ENCODE data around the gene CLIC4.
"Not testable (repeated sequence)": the region's sequence is repeated elsewhere in the genome, so short reads cannot be mapped to it uniquely, and the experiment has no call there.

CLIC4 gene

DNA sequence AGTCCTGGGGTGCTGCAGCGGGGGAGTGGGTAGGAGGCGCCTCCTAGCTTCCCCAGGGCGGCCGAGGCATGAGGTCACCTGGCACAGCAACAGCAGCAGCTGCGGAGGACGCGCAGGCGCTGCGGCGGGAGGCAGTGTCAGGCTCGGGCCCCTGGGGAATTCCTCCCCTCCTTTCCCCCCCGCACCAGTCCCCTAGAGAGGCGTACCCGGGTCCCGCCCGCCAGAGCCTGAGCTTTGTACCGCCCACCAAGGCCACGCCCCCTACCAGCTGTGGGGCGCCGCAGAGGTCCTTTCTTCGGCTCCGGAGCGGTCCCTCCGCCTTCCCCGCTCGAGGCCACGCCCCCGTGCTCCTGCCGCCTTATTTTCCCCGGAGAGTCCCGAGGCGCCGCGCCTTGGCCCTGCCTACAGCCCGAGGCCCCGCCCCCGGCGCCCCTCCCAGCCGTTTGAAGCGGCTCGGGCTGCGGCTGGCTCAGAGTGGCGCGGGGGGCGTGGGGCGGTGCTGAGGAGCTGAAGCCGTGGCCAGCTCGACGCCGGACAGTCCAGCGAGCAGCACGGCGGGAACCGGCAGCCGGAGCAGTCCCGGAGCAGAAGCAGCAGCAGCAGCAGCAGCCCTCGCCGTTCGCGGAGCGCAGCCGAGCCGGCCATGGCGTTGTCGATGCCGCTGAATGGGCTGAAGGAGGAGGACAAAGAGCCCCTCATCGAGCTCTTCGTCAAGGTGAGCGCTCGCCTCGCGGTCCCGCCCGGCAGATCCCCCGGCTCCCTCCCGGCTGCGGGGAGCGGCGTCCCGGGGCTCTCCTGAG lies at the start of gene CLIC4:
Gene CLIC4, plus strand, starts transcription at position 537 of the 800 bp plus-strand sequence. Its CDS starts 107 bp downstream, at position 644.
- peak; percentile 99 for DNase-seq (ENCODE audit: low read depth in 1 of 2, low spot score in 1 of 2)

DNA sequence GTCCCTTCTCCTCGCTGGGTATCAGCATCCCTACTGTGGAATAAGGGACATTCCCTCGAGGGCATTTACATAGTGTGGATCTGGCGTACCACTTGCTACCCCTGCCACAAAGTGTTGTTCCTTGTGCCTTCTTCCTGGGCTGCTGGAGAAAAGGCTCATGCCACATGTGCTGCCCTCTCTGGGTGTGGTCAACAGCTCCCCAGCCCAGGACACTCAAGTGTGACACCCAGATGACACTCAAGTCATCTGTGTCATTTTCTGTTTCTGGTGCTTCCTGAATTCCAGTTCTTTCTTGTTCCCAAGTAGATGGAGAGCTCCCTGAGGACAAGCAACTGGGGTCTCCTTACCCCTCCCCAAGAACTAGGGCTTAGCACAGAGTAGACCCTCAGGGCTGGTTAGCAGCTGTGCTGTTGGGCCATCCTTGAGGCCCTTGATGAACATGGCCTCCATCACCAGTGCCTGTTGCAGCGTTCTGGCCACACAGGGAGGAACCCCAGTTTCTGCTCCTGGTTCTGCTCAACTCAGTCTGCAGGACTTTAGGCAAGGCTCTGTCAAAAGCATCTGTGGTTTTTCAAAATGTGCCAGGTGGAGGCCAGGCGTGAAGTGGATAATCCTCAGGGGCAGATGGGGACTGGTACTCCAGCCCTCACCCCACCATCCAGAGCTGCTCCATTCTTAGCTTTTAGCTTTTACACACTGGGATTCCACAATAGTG lies 49.0 kb upstream of the CLIC4 start:
- DNase-seq (ENCODE audit: low read depth in 1 of 2, low spot score in 1 of 2): no peak

DNA sequence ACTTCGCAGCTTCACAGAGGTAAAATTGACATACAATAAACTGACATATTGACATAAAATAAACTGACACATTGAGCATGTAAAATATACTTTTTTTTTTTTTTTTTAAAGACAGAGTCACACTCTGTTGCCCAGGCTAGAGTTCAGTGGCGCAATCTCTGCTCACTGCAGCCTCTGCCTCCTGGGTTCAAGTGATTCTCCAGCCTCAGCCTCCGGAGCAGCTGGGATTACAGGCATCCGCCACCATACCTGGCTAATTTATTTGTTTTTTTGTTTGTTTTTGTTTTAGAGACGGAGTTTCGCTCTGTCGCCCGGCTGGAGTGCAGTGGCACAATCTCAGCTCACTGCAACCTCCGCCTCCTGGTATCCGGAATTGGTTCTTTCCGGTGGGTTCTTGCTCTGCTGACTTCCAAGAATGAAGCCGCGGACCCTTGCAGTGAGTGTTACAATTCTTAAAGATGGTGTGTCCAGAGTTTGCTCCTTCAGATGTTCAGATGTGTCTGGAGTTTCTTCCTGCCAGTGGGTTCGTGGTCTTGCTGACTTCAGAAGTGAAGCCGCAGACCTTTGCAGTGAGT lies 48.4 kb upstream of the CLIC4 start:
- no peak for DNase-seq (ENCODE audit: low read depth in 1 of 2, low spot score in 1 of 2)

DNA sequence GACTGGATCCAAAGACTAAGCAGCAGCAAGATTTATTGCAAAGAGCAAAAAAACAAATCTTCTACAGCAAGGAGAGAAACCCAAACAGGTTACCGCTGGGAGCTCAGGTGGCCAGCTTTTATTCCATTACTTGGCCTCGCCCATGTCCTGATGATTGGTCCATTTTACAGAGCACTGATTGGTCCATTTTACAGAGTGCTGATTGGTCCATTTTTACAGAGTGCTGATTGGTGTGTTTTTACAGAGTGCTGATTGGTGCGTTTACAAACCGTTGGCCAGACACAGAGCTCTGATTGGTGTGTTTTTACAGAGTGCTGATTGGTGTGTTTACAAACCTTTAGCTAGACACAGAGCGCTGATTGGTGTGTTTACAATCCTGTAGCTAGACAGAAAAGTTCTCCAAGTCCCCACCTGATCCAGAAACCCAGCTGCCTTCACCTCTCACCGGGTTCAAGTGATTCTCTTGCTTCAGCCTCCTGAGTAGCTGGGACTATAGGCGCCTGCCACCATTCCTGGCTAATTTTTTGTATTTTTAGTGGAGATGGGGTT lies 47.7 kb upstream of the CLIC4 start:
- not testable (repeated sequence) for DNase-seq (ENCODE audit: low read depth in 1 of 2, low spot score in 1 of 2)

DNA sequence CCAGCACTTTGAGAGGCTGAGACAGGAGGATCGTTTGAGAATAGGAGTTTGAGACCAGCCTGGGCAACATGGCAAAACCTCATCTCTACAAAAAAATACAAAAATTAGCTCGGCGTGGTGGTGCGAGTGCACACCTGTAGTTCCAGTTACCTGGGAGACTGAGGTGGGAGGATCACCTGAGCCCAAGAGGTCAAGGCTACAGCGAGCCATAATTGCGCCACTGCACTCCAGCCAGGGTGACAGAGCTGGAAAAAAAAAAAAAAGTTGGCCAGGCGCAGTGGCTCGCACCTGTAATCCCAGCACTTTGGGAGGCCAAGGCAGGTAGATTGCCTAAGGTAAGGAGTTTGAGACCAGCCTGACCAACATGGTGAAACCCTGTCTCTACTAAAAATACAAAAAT lies 46.9 kb upstream of the CLIC4 start:
- not testable (repeated sequence) for DNase-seq (ENCODE audit: low read depth in 1 of 2, low spot score in 1 of 2)

DNA sequence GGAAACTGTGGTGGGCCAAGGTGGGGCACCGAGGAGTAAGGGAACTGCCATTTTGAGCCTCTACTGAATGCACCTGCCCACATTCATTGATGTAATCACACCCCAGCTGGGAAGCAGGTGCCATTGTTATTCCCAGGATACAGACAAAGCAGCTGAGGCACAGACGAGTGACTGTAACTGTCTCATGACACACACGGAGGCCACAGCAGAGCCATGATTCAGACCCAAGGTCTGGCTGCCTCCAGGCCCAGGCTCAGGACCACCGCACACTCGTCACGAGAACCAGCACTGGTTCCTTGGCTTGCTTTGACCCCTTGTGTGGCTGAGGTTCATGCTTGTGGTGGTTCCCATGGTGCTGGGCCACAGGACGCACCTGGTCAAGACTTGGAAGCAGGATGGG lies 45.6 kb upstream of the CLIC4 start:
- DNase-seq (ENCODE audit: low read depth in 1 of 2, low spot score in 1 of 2): no peak

DNA sequence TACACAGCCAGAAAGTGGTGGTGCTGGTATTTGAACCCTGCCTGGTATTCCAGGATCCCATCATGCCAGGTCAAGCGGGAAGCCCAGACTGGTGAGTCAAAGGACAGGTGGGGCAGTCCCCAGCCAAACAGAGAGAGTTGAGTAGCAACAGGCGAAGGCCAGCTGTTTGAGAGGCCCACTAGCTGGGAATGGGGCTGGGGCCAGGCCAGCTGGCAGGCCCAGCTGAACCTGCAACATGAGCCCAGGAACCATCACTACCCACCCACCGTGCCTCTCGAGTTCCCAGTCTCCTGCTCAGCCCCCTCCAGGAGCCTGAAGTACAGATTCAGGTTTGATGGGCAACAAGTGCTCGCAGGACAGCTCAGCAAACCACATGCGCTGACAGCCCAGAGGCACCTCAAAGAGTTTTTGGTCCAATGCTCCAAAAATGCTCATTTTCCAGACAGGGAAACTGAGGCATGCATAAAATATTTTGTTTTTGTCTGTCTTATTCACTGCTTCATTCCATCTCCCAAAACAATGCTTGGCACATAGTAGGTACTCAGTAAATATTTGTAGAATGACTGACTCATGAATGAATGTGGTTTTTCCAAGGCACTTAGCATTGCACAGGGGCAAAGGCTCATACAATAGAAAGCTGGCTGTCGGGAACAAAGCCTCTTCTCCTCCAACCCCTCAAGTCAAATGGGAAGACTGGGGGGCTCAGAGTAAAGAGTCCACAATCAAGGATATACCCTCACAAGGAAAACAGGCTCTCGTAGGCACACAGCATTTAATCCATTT lies 42.5 kb upstream of the CLIC4 start:
- DNase-seq (ENCODE audit: low read depth in 1 of 2, low spot score in 1 of 2): no peak

DNA sequence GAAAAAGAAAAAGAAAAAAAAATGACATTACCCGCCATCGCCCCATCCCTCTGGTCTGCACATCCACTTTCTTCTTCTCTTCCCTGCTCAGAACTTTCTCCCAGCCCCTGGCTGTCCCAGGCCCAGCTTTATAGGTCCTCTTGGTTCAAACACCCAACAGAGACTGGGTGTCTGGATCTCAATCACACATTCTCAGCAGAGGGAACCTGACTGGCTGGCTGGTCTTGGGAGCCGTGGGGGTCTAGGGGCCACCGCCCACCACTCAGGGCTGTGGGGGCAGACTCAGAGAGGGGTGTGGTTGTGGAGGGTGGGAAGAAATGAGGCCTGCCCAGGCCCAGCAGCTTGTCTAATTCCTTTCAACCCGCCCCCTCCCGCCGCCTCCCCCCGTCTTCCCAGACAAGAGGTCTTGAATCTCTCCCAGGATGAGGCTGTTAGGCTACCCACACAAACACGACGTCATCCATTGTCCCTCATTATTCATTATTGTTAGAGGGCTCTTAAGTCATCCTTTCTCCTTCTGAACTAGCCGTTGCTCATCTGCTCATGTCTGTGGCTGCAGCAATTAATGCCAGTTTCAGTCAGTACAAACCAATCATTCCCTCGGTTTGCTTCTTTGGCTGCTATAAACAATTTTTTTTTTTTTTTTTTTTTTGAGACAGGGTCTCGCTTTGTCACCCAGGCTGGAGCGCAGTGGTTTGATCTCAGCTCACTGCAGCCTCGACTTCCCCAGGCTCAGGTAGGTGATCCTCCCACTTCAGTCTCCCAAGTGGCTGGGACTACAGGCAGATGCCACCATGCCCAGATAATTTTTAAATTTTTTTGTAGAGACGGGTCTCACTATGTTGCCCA lies 40.6 kb upstream of the CLIC4 start:
- DNase-seq (ENCODE audit: low read depth in 1 of 2, low spot score in 1 of 2): no peak

DNA sequence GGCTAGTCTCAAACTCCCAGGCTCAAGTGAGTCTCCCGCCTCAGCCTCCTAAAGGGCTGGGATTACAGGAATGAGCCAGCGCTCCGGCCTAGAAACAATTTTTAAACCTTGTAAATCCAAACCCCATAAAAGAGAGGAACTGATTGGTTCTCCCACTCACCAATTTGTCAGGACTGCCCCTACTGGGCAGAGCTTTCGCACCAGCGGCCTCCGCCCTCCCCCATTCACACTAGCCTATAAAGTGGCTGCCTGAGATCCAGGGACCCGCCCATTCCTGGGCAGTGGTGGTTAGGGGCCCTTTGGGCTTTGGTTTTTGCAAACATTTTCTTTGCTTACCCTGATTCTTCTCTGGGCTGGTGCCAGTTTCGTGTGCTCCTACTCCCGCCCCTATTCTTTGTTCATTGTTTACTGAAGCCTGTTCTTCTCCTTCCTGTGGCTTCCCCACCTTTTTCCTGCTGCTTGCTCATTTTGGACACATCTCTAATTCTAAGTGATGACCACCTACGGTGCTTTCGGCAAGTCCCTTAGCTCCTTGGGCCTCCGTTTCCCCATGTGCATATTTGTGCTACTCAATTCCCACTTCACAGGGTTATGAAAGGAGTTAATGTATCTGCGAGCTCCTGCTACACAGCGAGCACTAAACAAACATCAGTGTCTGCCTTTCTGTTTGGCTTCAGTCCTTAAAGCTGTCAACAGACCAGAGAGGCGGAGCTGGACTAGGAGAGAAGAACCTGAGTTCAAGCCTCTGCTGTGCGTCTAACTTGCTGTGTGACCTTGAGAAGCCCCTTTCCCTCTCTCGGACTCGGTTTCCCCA lies 39.8 kb upstream of the CLIC4 start:
- no peak for DNase-seq (ENCODE audit: low read depth in 1 of 2, low spot score in 1 of 2)

DNA sequence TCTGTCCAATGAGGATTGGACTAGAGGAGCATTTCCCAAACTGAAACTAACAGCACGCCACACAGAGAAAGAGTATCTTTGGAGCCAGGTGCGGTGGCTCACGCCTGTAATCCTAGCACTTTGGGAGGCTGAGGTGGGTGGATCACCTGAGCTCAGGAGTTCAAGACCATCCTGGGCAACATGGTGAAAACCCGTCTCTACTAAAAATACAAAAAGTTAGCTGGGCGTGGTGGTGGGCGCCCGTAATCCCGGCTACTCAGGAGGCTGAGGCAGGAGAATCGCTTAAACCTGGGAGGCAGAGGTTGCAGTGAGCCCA lies 39.2 kb upstream of the CLIC4 start:
- not testable (repeated sequence) for DNase-seq (ENCODE audit: low read depth in 1 of 2, low spot score in 1 of 2)

DNA sequence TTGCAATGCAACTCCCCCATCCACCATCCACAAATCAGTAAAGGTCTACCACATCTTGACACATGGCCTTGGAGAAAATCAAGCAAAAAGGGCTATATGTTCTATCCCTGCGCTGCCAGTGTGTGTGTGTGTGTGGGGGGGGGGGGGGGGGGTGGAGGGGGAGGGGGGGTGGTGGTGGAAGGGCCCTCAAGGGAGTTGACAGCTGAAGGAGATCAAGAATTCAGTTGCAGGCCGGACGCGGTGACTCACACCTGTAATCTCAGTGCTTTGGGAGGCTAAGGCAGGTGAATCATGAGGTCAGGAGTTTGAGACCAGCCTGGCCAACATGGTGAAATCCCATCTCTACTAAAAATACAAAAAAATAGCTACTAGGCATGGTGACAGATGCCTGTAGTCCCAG lies 37.6 kb upstream of the CLIC4 start:
- no peak for DNase-seq (ENCODE audit: low read depth in 1 of 2, low spot score in 1 of 2)

DNA sequence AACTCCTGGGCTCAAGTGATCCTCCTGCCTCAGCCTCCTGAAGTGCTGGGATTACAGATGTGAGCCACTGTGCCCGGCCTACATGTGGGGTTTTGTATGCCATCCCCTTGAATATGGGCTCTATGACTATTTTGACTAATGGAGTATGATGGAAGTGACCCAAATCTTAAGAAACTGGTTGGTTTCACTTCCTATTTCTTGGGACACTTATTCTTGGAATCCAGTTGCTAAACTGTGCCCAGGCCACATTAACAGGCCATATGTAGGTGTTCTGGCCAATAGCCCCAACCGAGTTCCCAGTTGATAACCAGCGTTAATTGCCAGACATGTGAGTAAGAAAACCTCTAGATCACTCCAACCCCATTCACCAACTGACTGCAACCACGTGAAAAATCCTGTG lies 36.3 kb upstream of the CLIC4 start:
- DNase-seq (ENCODE audit: low read depth in 1 of 2, low spot score in 1 of 2): no peak

DNA sequence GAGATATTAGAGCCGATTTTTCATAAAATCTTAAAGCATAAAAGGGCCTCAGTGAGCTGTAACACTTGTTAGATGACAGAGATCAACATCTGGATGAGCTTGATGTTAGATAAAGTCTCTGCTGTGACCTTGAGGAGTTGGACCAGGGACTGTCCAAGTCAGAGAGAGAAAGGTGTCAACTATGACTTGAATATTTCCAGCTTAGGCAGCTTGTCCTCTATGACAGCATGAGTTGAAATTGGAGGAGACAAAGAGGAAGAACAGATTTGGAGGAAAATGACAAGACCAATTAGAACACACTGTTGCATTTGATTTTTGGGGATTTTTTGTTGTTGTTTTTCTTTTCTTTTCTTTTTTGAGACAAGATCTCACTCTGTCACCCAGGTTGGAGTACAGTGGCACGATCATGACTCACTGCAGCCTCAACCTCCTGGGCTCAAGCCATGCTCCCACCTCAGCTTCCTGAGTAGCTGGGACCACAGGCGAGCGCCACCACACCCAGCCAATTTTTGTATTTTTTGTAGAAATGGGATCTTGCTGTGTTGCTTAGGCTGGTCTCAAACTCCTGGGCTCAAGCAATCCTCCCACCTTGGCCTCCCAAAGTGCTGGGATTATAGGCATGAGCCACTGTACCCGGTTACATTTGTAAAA lies 35.3 kb upstream of the CLIC4 start:
- no peak for DNase-seq (ENCODE audit: low read depth in 1 of 2, low spot score in 1 of 2)

DNA sequence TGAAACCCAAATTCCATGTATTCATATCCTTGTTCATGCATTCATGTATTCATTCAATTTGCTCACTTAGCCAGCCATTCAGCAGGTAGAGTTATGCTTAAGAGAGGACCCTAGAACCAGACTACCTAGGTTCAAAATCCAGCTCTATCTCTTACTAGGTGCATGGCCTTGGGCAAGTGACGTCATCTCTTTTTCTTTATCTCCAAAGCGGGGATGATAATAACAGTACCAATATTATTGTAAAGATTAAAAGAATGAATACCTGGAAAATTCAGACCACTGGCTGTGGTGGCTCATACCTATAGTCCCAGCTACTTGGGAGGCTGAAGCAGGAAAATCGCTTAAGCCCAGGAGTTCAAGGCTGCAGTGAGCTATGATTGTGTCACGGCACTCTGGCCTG lies 33.9 kb upstream of the CLIC4 start:
- no peak for DNase-seq (ENCODE audit: low read depth in 1 of 2, low spot score in 1 of 2)

DNA sequence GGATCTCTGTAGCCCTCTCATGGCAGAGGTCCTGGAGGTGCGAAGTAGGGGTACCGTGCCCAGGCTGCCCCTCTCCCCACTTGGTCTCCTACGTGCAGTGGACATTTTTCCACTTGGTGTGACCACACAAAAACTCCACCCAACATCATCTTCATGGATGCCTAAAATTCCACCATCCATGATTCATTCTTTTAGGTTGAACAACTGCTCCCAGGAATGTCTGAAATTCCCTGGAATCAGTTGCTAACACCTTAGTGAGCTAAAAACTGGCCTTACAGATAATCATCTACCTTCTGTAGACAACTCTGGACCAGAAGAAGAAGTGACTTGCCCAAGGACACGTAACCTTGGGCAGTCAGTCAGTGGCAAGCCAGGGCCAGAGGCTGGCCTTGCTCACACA lies 32.1 kb upstream of the CLIC4 start:
- DNase-seq (ENCODE audit: low read depth in 1 of 2, low spot score in 1 of 2): no peak

DNA sequence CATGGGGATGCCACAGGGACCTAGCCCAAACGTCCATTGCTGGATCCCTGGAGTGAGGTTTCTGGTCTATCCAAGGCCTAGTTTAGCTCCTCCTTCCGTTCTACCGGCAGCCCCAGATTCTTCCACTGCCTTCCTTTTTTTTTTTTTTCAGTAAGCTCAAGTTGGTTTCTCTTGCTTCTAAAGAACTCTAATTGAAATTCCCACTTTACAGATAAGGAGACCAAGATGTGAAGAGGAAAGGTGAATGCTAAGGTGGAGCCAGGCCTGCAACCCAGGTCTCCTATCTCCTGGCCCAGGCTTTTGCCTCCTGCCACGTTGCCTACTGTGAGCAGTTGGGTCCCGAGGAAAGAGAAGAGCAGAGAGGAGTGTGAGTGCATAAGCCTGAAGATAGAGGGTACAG lies 31.5 kb upstream of the CLIC4 start:
- no peak for DNase-seq (ENCODE audit: low read depth in 1 of 2, low spot score in 1 of 2)

DNA sequence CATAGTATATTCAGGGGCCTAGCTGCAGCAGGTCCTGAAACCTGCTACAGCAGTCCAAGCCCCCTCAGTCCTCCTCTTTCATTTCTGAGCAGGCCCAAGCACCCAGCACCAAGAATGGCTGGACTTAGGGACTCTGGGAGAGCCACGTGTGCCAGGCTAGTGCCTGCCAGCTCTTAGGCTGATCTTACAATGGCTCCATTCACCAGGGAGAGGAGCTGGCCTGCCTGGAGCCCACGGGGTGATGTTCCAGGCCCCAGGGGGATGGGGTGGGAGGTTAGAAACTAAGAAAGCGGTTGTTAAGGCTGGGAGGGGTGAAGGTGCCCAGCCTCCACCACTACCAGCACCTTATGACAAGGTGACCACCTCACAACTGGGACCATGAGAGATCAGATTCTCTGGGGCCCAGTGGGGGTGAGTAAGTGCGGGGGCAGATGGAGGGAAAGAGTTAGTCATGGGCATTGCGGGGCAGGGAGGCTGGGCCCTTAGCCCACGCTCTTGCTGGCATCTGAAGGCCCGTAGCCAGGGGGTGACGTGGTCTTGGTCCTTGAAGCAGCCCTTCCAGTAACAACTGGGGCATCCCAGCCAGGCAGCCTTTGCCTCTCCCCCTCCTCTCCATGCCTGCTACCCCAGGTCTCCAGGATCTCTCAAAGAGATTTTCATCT lies 30.3 kb upstream of the CLIC4 start:
- DNase-seq (ENCODE audit: low read depth in 1 of 2, low spot score in 1 of 2): no peak

DNA sequence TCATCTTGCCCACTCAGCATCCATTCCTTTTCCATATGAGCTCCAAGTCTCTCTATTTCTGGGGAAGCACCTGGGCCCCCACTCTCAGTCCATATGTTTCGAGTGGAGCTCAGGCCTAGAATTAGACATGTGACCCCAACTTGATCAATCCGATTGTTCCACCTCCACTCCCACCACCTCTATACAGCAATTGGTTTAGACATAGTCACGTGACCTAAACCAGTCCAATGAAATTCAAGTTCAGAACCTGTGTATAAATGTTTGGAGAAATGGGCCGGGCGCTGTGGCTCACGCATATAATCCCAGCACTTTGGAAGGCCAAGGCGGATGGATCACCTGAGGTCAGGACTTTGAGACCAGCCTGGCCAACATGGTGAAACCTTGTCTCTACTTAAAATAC lies 29.6 kb upstream of the CLIC4 start:
- DNase-seq (ENCODE audit: low read depth in 1 of 2, low spot score in 1 of 2): no peak
